ENCODE measurements around the gene KLHL40. TPM values are rescaled to one million over a fixed set of nuclear protein-coding genes. Genes with fewer than 3 reads are reported as not detected.

KLHL40 gene
- total RNA-seq, 2 experiments from 2014 or later: not detected

DNA sequence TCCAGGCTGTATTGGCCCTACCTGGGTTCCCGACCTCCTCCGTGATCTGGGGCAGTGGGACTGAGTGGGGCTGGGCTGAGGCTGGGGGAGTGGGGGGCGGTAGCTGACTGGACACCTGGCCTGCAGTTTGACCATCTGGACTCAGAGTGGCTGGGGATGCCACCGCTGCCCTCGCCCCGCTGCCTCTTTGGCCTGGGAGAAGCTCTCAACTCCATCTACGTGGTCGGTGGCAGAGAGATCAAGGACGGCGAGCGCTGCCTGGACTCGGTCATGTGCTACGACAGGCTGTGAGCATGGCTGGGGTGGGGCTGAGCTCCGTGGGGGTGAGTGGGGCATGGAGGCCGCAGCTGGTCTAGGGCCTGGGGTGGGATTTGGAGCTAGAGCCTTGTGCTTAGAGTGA lies 2.7 kb downstream of the KLHL40 start:
- intact Hi-C loops (cut with micrococcal nuclease; ENCODE audit: unreplicated experiment): no loop called here
- no peak overlapping the region for H3K4me3 ChIP-seq (ENCODE audit: low read depth, low read length, poor library complexity, severe bottlenecking)
- no peak overlapping the region for H3K27ac ChIP-seq (ENCODE audit: low read depth, low read length, poor library complexity, severe bottlenecking)
- CTCF ChIA-PET (ENCODE audit: unreplicated experiment): no interaction called here
- H3K4me1 ChIP-seq (ENCODE audit: insufficient read depth, low read length, poor library complexity, severe bottlenecking): no peaks in the 10 kb centered on the region
- POLR2A ChIA-PET: no interaction called here
- no peak overlapping the region for H2AFZ ChIP-seq (ENCODE audit: low read length)
- H3K36me3 ChIP-seq (ENCODE audit: insufficient read depth, low read length): no peaks in the 10 kb centered on the region
- no TSS peak for BruUV-seq (replicated peaks)
- H3K79me2 ChIP-seq (ENCODE audit: insufficient read depth, low read depth, low read length): no peaks in the 10 kb centered on the region
- no peak for TF ChIP-seq EZH2phosphoT487 (IDR thresholded peaks at IDR 0.05; ENCODE audit: borderline replicate concordance, low read depth, low read length)
- TF ChIP-seq, protein P1, sequence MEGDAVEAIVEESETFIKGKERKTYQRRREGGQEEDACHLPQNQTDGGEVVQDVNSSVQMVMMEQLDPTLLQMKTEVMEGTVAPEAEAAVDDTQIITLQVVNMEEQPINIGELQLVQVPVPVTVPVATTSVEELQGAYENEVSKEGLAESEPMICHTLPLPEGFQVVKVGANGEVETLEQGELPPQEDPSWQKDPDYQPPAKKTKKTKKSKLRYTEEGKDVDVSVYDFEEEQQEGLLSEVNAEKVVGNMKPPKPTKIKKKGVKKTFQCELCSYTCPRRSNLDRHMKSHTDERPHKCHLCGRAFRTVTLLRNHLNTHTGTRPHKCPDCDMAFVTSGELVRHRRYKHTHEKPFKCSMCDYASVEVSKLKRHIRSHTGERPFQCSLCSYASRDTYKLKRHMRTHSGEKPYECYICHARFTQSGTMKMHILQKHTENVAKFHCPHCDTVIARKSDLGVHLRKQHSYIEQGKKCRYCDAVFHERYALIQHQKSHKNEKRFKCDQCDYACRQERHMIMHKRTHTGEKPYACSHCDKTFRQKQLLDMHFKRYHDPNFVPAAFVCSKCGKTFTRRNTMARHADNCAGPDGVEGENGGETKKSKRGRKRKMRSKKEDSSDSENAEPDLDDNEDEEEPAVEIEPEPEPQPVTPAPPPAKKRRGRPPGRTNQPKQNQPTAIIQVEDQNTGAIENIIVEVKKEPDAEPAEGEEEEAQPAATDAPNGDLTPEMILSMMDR (conservative IDR thresholded peaks at IDR 0.05; ENCODE audit: low read length): no peak
- no peaks in the 10 kb centered on the region for H3K9me2 ChIP-seq (ENCODE audit: insufficient read depth, low read length)
- no peaks in the 10 kb centered on the region for H4K20me1 ChIP-seq (ENCODE audit: insufficient read depth, low read length)
- no peak for DNase-seq (ENCODE audit: low spot score)
- H3K9me3 ChIP-seq (ENCODE audit: low read length): no peaks in the 10 kb centered on the region
- H3K4me2 ChIP-seq (ENCODE audit: low read length): no peak overlapping the region

- Histone ChIP-seq H3K79me2 (ENCODE audit: insufficient read depth, low read depth, low read length) (no peaks in the 10 kb centered on the region), H4K20me1 (ENCODE audit: insufficient read depth, low read length) (no peaks in the 10 kb centered on the region), H3K36me3 (ENCODE audit: insufficient read depth, low read length) (no peaks in the 10 kb centered on the region), H3K4me2 (ENCODE audit: low read length) (no peak overlapping the region), H3K9me2 (ENCODE audit: insufficient read depth, low read length) (no peaks in the 10 kb centered on the region), H3K9me3 (ENCODE audit: low read length) (no peaks in the 10 kb centered on the region), H3K4me3 (ENCODE audit: low read depth, low read length, poor library complexity, severe bottlenecking) (no peak overlapping the region), H3K4me1 (ENCODE audit: insufficient read depth, low read length, poor library complexity, severe bottlenecking) (no peaks in the 10 kb centered on the region), H3K27ac (ENCODE audit: low read depth, low read length, poor library complexity, severe bottlenecking) (no peak overlapping the region), H2AFZ (ENCODE audit: low read length) (no peak overlapping the region)
- no TSS peak for BruUV-seq (replicated peaks)
- no peak for DNase-seq (ENCODE audit: low spot score)
- POLR2A ChIA-PET: no interaction called here
- intact Hi-C loops (cut with micrococcal nuclease; ENCODE audit: unreplicated experiment): no loop called here
- CTCF ChIA-PET (ENCODE audit: unreplicated experiment): interaction anchor here (0.6 kb wide), 1 partner anchor 492 kb away, joined by 3 read pairs; no protein-coding TSS in a partner anchor
- TF ChIP-seq, protein P1 (conservative IDR thresholded peaks at IDR 0.05; ENCODE audit: low read length): no peak
- TF ChIP-seq EZH2phosphoT487 (IDR thresholded peaks at IDR 0.05; ENCODE audit: borderline replicate concordance, low read depth, low read length): no peak
These were observed 3.4 kb downstream of the KLHL40 start for GRCh38 chr3:42688487-42689420.

All from OCI-LY7 (cell line).